Type B pancreatic cell (in vitro differentiated cells): ENCODE results near the gene C1QC. TPM values are rescaled to one million over a fixed set of nuclear protein-coding genes. Genes with fewer than 3 reads are reported as not detected.
"Not testable (repeated sequence)": the region's sequence is repeated elsewhere in the genome, so short reads cannot be mapped to it uniquely, and the experiment has no call there.

Experiments used
- DNase-seq: peaks from one replicate; pipeline ENCODE4 v3.0.0; 2021; ENCODE audit warnings: mixed read lengths; ENCODE audit not compliant: unreplicated experiment; ENCODE audit errors: extremely low spot score
- H3K27ac Mint-ChIP-seq: 2 replicates; pipeline ENCODE4 v1.8.0; 2021; ENCODE audit warnings: mild to moderate bottlenecking, mixed read lengths
- H3K27me3 Mint-ChIP-seq: 2 replicates; pipeline ENCODE4 v1.8.0; 2021; ENCODE audit warnings: mixed read lengths
- H3K36me3 Mint-ChIP-seq: 2 replicates; pipeline ENCODE4 v1.8.0; 2021; ENCODE audit warnings: mixed read lengths
- H3K4me1 Mint-ChIP-seq: one replicate; pipeline ENCODE4 v1.8.0; 2021; ENCODE audit warnings: mixed read lengths; ENCODE audit not compliant: unreplicated experiment
- H3K4me3 Mint-ChIP-seq: 2 replicates; pipeline ENCODE4 v1.8.0; 2021; ENCODE audit warnings: mild to moderate bottlenecking, mixed read lengths
- H3K9me3 Mint-ChIP-seq: 2 replicates; pipeline ENCODE4 v1.8.0; 2021; ENCODE audit warnings: mixed read lengths
- CTCF ChIP-seq: fragments of 200-600 bp; sonication (generic); conservative IDR thresholded peaks from 2 replicates; pipeline ENCODE4 v1.5.0; 2021; ENCODE audit warnings: antibody characterized with exemption, mild to moderate bottlenecking
- total RNA-seq: library from RNA; stranded (reverse); gene quantifications from 2 replicates; pipeline ENCODE4 v1.2.1, GENCODE V29; 2021; ENCODE audit warnings: low replicate concordance

Gene C1QC
- total RNA-seq, 1 donor from 2014 or later = not detected

- peaks cover 14% of the 10 kb centered on the region for H3K27me3 Mint-ChIP-seq
- no peak for TF ChIP-seq CTCF
- no peaks in the 10 kb centered on the region for H3K36me3 Mint-ChIP-seq
- H3K27ac Mint-ChIP-seq = peak overlapping the region; percentile 56
- H3K4me1 Mint-ChIP-seq = peaks cover 26% of the 10 kb centered on the region
- H3K4me3 Mint-ChIP-seq = no peak overlapping the region
- no peaks in the 10 kb centered on the region for H3K9me3 Mint-ChIP-seq
- DNase-seq = no peak
Measured at GRCh38 chr1:22670352-22670975, 27.0 kb downstream of the C1QC start.

GRCh38 chr1:22671999-22672398 lies 28.6 kb downstream of the C1QC start:
- Mint-ChIP-seq H3K27ac (peak overlapping the region; percentile 13), H3K36me3 (no peaks in the 10 kb centered on the region), H3K27me3 (peaks cover 14% of the 10 kb centered on the region)

GRCh38 chr1:22673486-22674409 lies 30.3 kb downstream of the C1QC start:
- H3K27me3 Mint-ChIP-seq = peaks cover 14% of the 10 kb centered on the region
- peak; percentile 81 for DNase-seq
- peak; percentile 92 for TF ChIP-seq CTCF
- no peak overlapping the region for H3K27ac Mint-ChIP-seq
- H3K36me3 Mint-ChIP-seq = no peaks in the 10 kb centered on the region
- H3K4me1 Mint-ChIP-seq = peaks cover 26% of the 10 kb centered on the region
- H3K4me3 Mint-ChIP-seq = peak overlapping the region; percentile 42
- no peaks in the 10 kb centered on the region for H3K9me3 Mint-ChIP-seq

More at GRCh38 chr1:22671999-22672398, 28.6 kb downstream of the C1QC start:
- DNase-seq = no peak
- H3K4me1 Mint-ChIP-seq = peaks cover 26% of the 10 kb centered on the region
- H3K9me3 Mint-ChIP-seq = no peaks in the 10 kb centered on the region
- H3K4me3 Mint-ChIP-seq = no peak overlapping the region
- no peak for TF ChIP-seq CTCF

GRCh38 chr1:22674410-22674749 lies 30.9 kb downstream of the C1QC start:
- H3K36me3 Mint-ChIP-seq = no peaks in the 10 kb centered on the region
- no peak overlapping the region for H3K27ac Mint-ChIP-seq

GRCh38 chr1:22676151-22676550 lies 32.7 kb downstream of the C1QC start:
- H3K9me3 Mint-ChIP-seq, H3K27me3 Mint-ChIP-seq, DNase-seq, H3K36me3 Mint-ChIP-seq, H3K4me3 Mint-ChIP-seq, H3K27ac Mint-ChIP-seq: not testable (repeated sequence)
- H3K4me1 Mint-ChIP-seq = peaks cover 20% of the 10 kb centered on the region

More at GRCh38 chr1:22674410-22674749, 30.9 kb downstream of the C1QC start:
- Mint-ChIP-seq H3K4me3 (no peak overlapping the region), H3K27me3 (peaks cover 14% of the 10 kb centered on the region), H3K4me1 (peaks cover 26% of the 10 kb centered on the region), H3K9me3 (no peaks in the 10 kb centered on the region)
- peak; percentile 35 for TF ChIP-seq CTCF
- DNase-seq = no peak
